ENCODE data around the gene SMPX. TPM values are rescaled to one million over a fixed set of nuclear protein-coding genes. Genes with fewer than 3 reads are reported as not detected.
A peak's percentile ranks its signal among the peaks of the same experiment; 100 is the strongest.

The SMPX gene
- total RNA-seq, 8 experiments from 2014 or later: 1.1 TPM; not detected in 7

DNA sequence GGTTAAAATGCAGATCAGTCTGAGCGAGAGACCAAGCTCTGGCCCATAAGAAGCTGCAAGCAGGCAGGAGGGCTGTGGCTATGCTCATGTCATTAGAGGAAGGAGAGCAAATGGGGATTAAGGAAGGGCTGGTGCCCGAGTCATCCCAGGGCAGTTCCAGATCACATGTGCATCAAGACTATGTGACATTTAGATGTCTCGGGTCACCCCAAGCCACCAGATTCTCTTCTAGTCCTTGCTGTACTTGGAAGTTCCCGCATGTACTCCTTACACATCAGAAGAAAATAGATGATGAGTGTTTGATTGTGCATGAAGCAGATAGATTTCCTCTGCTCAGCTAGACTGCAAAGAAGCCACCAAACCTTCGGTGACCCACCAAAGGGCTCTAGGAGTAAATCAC lies 57.6 kb downstream of the SMPX start:
- no peak overlapping the region for H3K27ac ChIP-seq
- peaks cover 15 to 17% of the 10 kb centered on the region in 2 donors for H3K4me1 ChIP-seq (replicated peaks in 1 of 2)
- ATAC-seq (replicated peaks in 6 of 8): no peak
- WGBS, 10 experiments: 40 to 100% (median 63%) methylated on average over 1 to 4 of the region's 5 CpGs; no CpG with 5 or more reads in 6 of the 10 experiments
- no peak overlapping the region for H3K4me3 ChIP-seq
- in situ Hi-C loops (cut with MboI; ENCODE audit: low pct_unique_long_range_greater_than_20kb in 2 of 9, low sequenced_read_pairs in 9 of 9, unreplicated experiment in 9 of 9): loop anchor here in 2 of 9 experiments (25.0 kb wide), 1 partner anchor 213 kb away; no protein-coding TSS in a partner anchor

DNA sequence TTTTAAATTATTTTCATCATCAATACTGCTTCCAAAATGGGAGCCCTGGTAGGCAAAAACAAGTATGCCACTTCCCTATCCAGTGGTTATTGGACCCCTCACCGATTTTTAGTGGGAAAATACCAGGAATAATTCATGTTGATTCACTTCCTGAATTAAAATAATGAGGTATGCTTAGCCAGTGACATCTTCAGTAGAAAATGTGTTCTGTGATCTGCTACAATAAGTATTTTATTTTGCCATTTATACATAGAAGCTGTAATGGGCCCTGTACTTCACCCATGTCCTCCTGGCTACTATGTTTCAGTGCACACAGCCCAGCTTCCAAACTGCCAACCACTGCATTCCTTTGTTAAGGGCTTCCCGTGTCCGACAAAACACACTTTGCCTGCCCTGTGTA lies 58.8 kb downstream of the SMPX start:
- H3K4me3 ChIP-seq: no peak overlapping the region
- WGBS, 10 experiments: 14 to 88% (median 40%) methylated on average over 1 to 2 of the region's 3 CpGs; no CpG with 5 or more reads in 7 of the 10 experiments
- no peak for ATAC-seq (replicated peaks in 6 of 8)
- in situ Hi-C loops (cut with MboI; ENCODE audit: low pct_unique_long_range_greater_than_20kb in 2 of 9, low sequenced_read_pairs in 9 of 9, unreplicated experiment in 9 of 9): no loop called here
- H3K27ac ChIP-seq: no peak overlapping the region
- peaks cover 15 to 17% of the 10 kb centered on the region in 2 donors for H3K4me1 ChIP-seq (replicated peaks in 1 of 2)

DNA sequence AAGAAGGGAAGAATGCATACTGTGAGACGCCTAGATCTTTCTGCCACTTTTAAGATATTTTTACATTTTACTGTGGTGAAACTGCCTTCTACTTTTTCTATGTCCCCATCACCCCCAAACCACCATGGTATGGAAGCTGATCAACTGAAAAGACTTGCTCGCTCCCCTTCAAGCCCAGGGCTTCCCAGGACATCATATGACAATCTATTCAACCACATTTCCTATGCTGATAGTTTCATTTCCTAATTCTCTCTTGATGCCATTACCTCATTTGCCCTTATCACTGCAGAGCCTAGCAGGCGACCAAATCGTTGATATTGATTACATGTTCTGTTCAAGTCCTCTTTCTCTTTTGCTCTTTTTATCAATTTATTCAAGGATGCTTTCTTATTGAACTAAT lies 59.6 kb downstream of the SMPX start:
- in situ Hi-C loops (cut with MboI; ENCODE audit: low pct_unique_long_range_greater_than_20kb in 2 of 9, low sequenced_read_pairs in 9 of 9, unreplicated experiment in 9 of 9): no loop called here
- ATAC-seq (replicated peaks in 6 of 8): no peak
- H3K4me3 ChIP-seq: no peak overlapping the region
- 47 to 100% (median 85%) methylated on average over 2 to 4 of the region's 4 CpGs; no CpG with 5 or more reads in 5 of the 10 experiments for WGBS, 10 experiments
- peaks cover 8 to 11% of the 10 kb centered on the region in 2 donors for H3K4me1 ChIP-seq (replicated peaks in 1 of 2)
- H3K27ac ChIP-seq: no peak overlapping the region

DNA sequence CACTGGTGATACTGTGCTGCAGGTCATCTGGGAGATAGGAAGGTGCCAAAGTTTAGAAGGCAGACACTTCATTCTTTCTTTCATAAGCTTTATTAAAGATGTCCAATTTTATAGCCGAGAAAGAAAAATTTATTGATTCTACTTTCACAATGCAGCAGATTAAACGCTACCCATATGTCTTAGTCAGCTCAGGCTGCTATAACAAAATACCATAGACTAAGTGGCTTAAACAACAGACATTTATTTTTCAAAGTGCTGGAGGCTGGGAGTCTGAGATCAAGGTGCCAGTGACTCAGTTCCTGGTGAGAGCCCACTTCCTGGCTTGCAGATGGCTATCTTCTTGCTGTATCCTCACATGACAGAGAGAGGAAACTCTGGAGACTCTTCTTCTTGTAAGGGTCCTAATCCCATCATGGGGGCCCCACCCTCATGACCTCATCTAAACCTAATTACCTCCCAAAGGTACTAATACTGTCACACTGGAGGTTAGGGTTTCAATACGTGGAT lies 66.4 kb downstream of the SMPX start:
- in situ Hi-C loops (cut with MboI; ENCODE audit: low pct_unique_long_range_greater_than_20kb in 2 of 9, low sequenced_read_pairs in 9 of 9, unreplicated experiment in 9 of 9): no loop called here
- no peak for ATAC-seq (replicated peaks in 6 of 8)
- Histone ChIP-seq H3K27ac (no peak overlapping the region), H3K4me1 (replicated peaks in 1 of 2) (no peaks in the 10 kb centered on the region), H3K4me3 (no peak overlapping the region)
- 40 to 100% (median 96%) methylated on average over 1 to 2 of the region's 3 CpGs; no CpG with 5 or more reads in 6 of the 10 experiments for WGBS, 10 experiments

GRCh38 chrX:21683941-21684340 lies 74.0 kb downstream of the SMPX start:
- in situ Hi-C loops (cut with MboI; ENCODE audit: low pct_unique_long_range_greater_than_20kb in 2 of 9, low sequenced_read_pairs in 9 of 9, unreplicated experiment in 9 of 9): no loop called here
- 0 to 67% (median 43%) methylated on average over 1 of the region's 1 CpG; no CpG with 5 or more reads in 5 of the 10 experiments for WGBS, 10 experiments
- H3K4me1 ChIP-seq (replicated peaks in 1 of 2): no peaks in the 10 kb centered on the region
- no peak overlapping the region for H3K27ac ChIP-seq
- peak in 3 of 8 experiments; percentile 47 to 67 (median 60) for ATAC-seq (replicated peaks in 6 of 8)
- H3K4me3 ChIP-seq: no peak overlapping the region

DNA sequence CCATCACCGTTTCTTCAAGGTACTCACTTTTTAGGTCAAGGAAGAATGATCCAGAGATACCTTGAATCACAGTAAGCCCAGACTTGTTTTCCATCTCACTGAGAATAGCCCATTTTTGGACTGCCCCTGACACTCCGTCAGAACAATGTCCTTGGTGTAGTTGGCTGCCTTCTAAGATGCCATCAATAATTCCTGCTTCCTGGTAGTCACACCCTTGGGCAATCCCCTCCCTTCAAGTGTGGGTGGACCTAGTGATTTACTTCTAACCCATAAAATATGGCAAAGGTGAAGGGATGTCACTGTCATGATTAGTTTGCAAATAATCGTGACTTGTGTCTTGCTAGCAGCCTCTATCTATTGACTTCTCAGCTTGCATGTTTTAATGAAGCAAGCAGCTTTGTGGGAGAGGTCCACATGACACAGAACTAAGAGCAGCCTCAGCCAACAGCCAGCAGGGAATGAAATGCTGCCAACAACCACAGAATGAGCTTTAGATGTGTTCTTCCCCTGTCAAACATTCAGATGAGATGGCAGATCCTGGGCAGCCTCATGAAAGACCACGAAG lies 79.8 kb downstream of the SMPX start:
- 6 to 67% (median 40%) methylated on average over 1 to 4 of the region's 4 CpGs; no CpG with 5 or more reads in 6 of the 10 experiments for WGBS, 10 experiments
- Histone ChIP-seq H3K27ac (no peak overlapping the region), H3K4me3 (no peak overlapping the region), H3K4me1 (replicated peaks in 1 of 2) (no peaks in the 10 kb centered on the region)
- peak in 5 of 8 experiments; percentile 25 to 62 (median 50) for ATAC-seq (replicated peaks in 6 of 8)
- in situ Hi-C loops (cut with MboI; ENCODE audit: low pct_unique_long_range_greater_than_20kb in 2 of 9, low sequenced_read_pairs in 9 of 9, unreplicated experiment in 9 of 9): no loop called here

DNA sequence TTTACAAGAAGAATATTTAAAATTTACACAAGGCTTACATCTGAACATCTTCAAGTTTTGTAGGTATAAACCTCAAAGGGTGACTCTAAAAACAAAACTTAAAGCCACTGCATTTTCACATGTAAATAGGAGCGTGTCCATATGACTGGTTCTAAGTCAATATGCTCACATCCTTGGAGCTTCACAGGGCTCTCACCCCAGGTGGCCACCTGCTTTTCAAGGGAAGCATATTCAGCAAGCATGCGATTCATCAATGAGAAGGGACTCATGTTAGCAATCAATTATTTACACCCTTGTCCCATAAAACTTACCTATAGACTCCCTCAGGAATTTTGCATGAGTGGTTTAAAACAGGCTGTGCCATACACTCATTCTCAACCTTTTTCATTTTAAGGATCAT lies 82.0 kb downstream of the SMPX start:
- in situ Hi-C loops (cut with MboI; ENCODE audit: low pct_unique_long_range_greater_than_20kb in 2 of 9, low sequenced_read_pairs in 9 of 9, unreplicated experiment in 9 of 9): no loop called here
- ATAC-seq (replicated peaks in 6 of 8): no peak

DNA sequence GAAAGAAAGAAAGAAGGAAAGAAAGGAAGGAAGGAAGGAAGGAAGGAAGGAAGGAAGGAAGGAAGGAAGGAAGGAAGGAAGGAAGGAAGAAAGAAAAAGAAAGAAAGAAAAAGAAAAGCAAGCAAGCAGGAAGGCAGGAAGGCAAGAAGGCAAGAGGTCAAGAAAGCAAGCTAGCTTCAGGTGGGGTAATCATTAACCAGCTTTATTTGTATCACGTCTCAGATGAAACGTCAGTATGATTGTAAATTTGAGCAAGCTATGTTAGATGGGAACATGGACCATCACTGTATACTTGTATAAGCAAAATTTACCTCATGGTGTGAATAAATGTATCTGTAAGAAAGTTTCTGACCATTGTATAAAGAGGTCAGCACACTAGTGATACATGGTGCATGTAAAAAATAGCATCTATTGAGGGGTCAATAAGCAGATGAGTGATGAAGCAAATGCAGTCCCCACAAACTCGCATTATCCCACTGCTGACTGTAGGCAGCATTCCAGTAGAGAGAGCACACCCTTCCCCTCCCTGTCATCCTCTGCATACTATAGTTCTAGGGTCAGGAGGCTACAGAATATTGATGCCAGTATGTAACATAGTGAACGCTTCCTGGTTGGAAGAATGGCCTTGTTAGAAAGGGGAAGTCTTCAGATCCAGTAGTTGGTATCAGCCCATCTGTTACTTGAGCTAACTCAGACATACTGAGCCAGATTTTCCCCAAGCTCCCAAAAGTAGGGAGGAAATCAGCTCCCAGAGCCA lies 83.3 kb downstream of the SMPX start:
- Histone ChIP-seq H3K27ac (no peak overlapping the region), H3K4me1 (replicated peaks in 1 of 2) (no peaks in the 10 kb centered on the region), H3K4me3 (no peak overlapping the region)
- no peak for ATAC-seq (replicated peaks in 6 of 8)
- 39 to 53% (median 50%) methylated on average over 1 to 3 of the region's 4 CpGs; no CpG with 5 or more reads in 7 of the 10 experiments for WGBS, 10 experiments
- in situ Hi-C loops (cut with MboI; ENCODE audit: low pct_unique_long_range_greater_than_20kb in 2 of 9, low sequenced_read_pairs in 9 of 9, unreplicated experiment in 9 of 9): no loop called here

More for the DNA sequence above, 82.0 kb downstream of the SMPX start:
- Histone ChIP-seq H3K4me3 (no peak overlapping the region), H3K27ac (no peak overlapping the region), H3K4me1 (replicated peaks in 1 of 2) (no peaks in the 10 kb centered on the region)
- WGBS, 10 experiments: 32% methylated on average over 2 of the region's 2 CpGs; no CpG with 5 or more reads in 9 of the 10 experiments

GRCh38 chrX:21666679-21667078 lies 91.2 kb downstream of the SMPX start:
- no peak for ATAC-seq (replicated peaks in 6 of 8)
- Histone ChIP-seq H3K27ac (no peak overlapping the region), H3K4me3 (no peak overlapping the region), H3K4me1 (replicated peaks in 1 of 2) (no peaks in the 10 kb centered on the region)
- 13 to 100% (median 80%) methylated on average over 1 to 2 of the region's 4 CpGs; no CpG with 5 or more reads in 6 of the 10 experiments for WGBS, 10 experiments
- in situ Hi-C loops (cut with MboI; ENCODE audit: low pct_unique_long_range_greater_than_20kb in 2 of 9, low sequenced_read_pairs in 9 of 9, unreplicated experiment in 9 of 9): no loop called here

- H3K4me1 ChIP-seq (replicated peaks in 1 of 2): no peaks in the 10 kb centered on the region
- no peak overlapping the region for H3K4me3 ChIP-seq
- WGBS, 10 experiments: 60 to 80% methylated on average over 1 of the region's 4 CpGs; no CpG with 5 or more reads in 8 of the 10 experiments
- H3K27ac ChIP-seq: no peak overlapping the region
- ATAC-seq (replicated peaks in 6 of 8): no peak
- in situ Hi-C loops (cut with MboI; ENCODE audit: low pct_unique_long_range_greater_than_20kb in 2 of 9, low sequenced_read_pairs in 9 of 9, unreplicated experiment in 9 of 9): no loop called here
Measured at GRCh38 chrX:21666252-21666651, 91.7 kb downstream of the SMPX start.

- Histone ChIP-seq H3K4me3 (no peak overlapping the region), H3K27ac (no peak overlapping the region), H3K4me1 (replicated peaks in 1 of 2) (no peaks in the 10 kb centered on the region)
- 35 to 100% (median 100%) methylated on average over 1 to 3 of the region's 4 CpGs; no CpG with 5 or more reads in 4 of the 10 experiments for WGBS, 10 experiments
- in situ Hi-C loops (cut with MboI; ENCODE audit: low pct_unique_long_range_greater_than_20kb in 2 of 9, low sequenced_read_pairs in 9 of 9, unreplicated experiment in 9 of 9): no loop called here
- no peak for ATAC-seq (replicated peaks in 6 of 8)
Measured at GRCh38 chrX:21662761-21663160, 95.2 kb downstream of the SMPX start.

GRCh38 chrX:21661316-21661715 lies 96.6 kb downstream of the SMPX start:
- 40 to 100% (median 91%) methylated on average over 1 to 6 of the region's 6 CpGs; no CpG with 5 or more reads in 4 of the 10 experiments for WGBS, 10 experiments
- H3K4me3 ChIP-seq: no peak overlapping the region
- ATAC-seq (replicated peaks in 6 of 8): no peak
- H3K27ac ChIP-seq: no peak overlapping the region
- no peaks in the 10 kb centered on the region for H3K4me1 ChIP-seq (replicated peaks in 1 of 2)
- in situ Hi-C loops (cut with MboI; ENCODE audit: low pct_unique_long_range_greater_than_20kb in 2 of 9, low sequenced_read_pairs in 9 of 9, unreplicated experiment in 9 of 9): no loop called here

DNA sequence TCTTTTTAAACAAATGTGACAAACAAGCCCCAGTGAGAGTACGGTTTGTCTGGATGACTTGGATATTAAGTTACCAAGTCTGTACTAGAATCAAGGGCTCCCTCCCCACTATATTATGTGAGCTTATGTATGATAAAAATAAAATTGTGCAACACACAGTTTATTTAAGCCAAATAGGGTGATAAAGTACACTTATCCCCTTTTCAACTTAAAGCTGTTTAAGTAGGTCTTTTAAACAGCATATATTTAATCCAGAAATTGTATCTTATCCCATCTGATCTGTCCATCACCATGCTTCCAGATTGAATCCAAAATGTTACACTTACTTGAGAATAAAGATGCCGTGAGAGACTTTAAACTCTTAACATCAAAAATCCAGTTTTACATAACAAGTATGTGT lies 97.8 kb downstream of the SMPX start:
- no peak for ATAC-seq (replicated peaks in 6 of 8)
- no peak overlapping the region for H3K4me3 ChIP-seq
- WGBS, 10 experiments: 33 to 100% (median 74%) methylated on average over 1 to 2 of the region's 2 CpGs; no CpG with 5 or more reads in 5 of the 10 experiments

More for the DNA sequence above, 97.8 kb downstream of the SMPX start:
- in situ Hi-C loops (cut with MboI; ENCODE audit: low pct_unique_long_range_greater_than_20kb in 2 of 9, low sequenced_read_pairs in 9 of 9, unreplicated experiment in 9 of 9): no loop called here
- no peak overlapping the region for H3K27ac ChIP-seq
- no peaks in the 10 kb centered on the region for H3K4me1 ChIP-seq (replicated peaks in 1 of 2)
